IMR-90 (cell line): Measurements from ENCODE around the gene GSK3B. TPM values are rescaled to one million over a fixed set of nuclear protein-coding genes. Genes with fewer than 3 reads are reported as not detected.

Experiments used
- ATAC-seq: fragments of 200-7000 bp; cut with Tn5 transposase; 2 replicates; pipeline ENCODE4 v1.9.1; 2020; ENCODE audit warnings: low read depth, mild to moderate bottlenecking, moderate library complexity
- BruUV-seq: library from RNA; stranded (reverse); fragments of 400-500 nt; replicated peaks from 2 replicates; lab custom pipeline; 2021; lab: Mats Ljungman, UMichigan
- CTCF ChIA-PET: fragments of 300-600 bp; formaldehyde crosslinking; extraction: SDS; loops from one replicate; lab custom pipeline; 2021; ENCODE audit warnings: antibody characterized with exemption; lab: Yijun Ruan, JAX
- POLR2A ChIA-PET: fragments of 300-600 bp; sonication (Branson Sonifier 250); formaldehyde crosslinking; loops from one replicate; lab custom pipeline; 2022; ENCODE audit warnings: antibody characterized with exemption; ENCODE audit not compliant: unreplicated experiment; lab: Charles Lee
- DNase-seq: peaks from one replicate; pipeline ENCODE4 v3.0.0; 2013
- H2AFZ ChIP-seq: replicated peaks from 2 replicates; pipeline ENCODE3; 2013; ENCODE audit warnings: low read length, mild to moderate bottlenecking; ENCODE audit not compliant: poor library complexity
- H2AK5ac ChIP-seq: 2 replicates; pipeline ENCODE4 v1.6.1; 2013; ENCODE audit warnings: low read depth, low read length, inconsistent platforms
- H2AK9ac ChIP-seq: replicated peaks from 2 replicates; pipeline ENCODE3; 2013; ENCODE audit warnings: mild to moderate bottlenecking, low read depth, low read length, moderate library complexity; ENCODE audit not compliant: poor library complexity
- H2BK120ac ChIP-seq: 2 replicates; pipeline ENCODE4 v1.6.1; 2013; ENCODE audit warnings: low read depth, low read length, inconsistent platforms
- H2BK15ac ChIP-seq: 3 replicates; pipeline ENCODE4 v1.6.1; 2013; ENCODE audit warnings: low read depth, low read length, inconsistent platforms
- H2BK20ac ChIP-seq: 2 replicates; pipeline ENCODE4 v1.6.1; 2013; ENCODE audit warnings: low read depth, mild to moderate bottlenecking, inconsistent platforms, low read length, moderate library complexity
- H2BK5ac ChIP-seq: 2 replicates; pipeline ENCODE4 v1.6.1; 2013; ENCODE audit warnings: mild to moderate bottlenecking, low read depth, low read length, inconsistent platforms; ENCODE audit not compliant: poor library complexity, severe bottlenecking
- H3K14ac ChIP-seq: replicated peaks from 2 replicates; pipeline ENCODE4 v1.6.1; 2013; ENCODE audit warnings: low read depth, low read length, inconsistent platforms
- H3K18ac ChIP-seq: 2 replicates; pipeline ENCODE4 v1.6.1; 2013; ENCODE audit warnings: low read depth, low read length, control low read depth
- H3K23ac ChIP-seq: 2 replicates; pipeline ENCODE4 v1.6.1; 2013; ENCODE audit warnings: low read depth, low read length, inconsistent platforms
- H3K27ac ChIP-seq: 2 replicates; pipeline ENCODE4 v1.5.1; 2013; ENCODE audit warnings: mild to moderate bottlenecking, control low read depth, low read length; ENCODE audit not compliant: insufficient read depth
- H3K27me3 ChIP-seq: 2 replicates; pipeline ENCODE4 v1.6.1; 2013; ENCODE audit warnings: low read length; ENCODE audit not compliant: control insufficient read depth, insufficient read depth
- H3K36me3 ChIP-seq: 2 replicates; pipeline ENCODE4 v1.6.1; 2013; ENCODE audit warnings: low read length, mixed read lengths; ENCODE audit not compliant: control insufficient read depth, insufficient read depth
- H3K4ac ChIP-seq: 2 replicates; pipeline ENCODE4 v1.6.1; 2013; ENCODE audit warnings: low read depth, low read length, inconsistent platforms
- H3K4me1 ChIP-seq: 2 replicates; pipeline ENCODE4 v1.6.1; 2013; ENCODE audit warnings: low read length, mixed read lengths; ENCODE audit not compliant: control insufficient read depth, insufficient read depth
- H3K4me2 ChIP-seq: 2 replicates; pipeline ENCODE4 v1.6.1; 2013; ENCODE audit warnings: low read depth, mild to moderate bottlenecking, control low read depth, low read length, moderate library complexity
- H3K4me3 ChIP-seq: 2 replicates; pipeline ENCODE4 v1.5.1; 2013; ENCODE audit warnings: low read depth, mild to moderate bottlenecking, control low read depth, low read length, moderate library complexity; ENCODE audit not compliant: insufficient read depth
- H3K56ac ChIP-seq: 2 replicates; pipeline ENCODE4 v1.6.1; 2013; ENCODE audit warnings: low read length, inconsistent platforms; ENCODE audit not compliant: insufficient read depth; ENCODE audit errors: extremely low read depth
- H3K79me1 ChIP-seq, 2 experiments: 2 replicates each; pipeline ENCODE4 v1.6.1; 2013; ENCODE audit warnings: low read length in 2 of 2, inconsistent platforms in 1 of 2, low read depth in 1 of 2
- H3K9ac ChIP-seq: 2 replicates; pipeline ENCODE4 v1.6.1; 2013; ENCODE audit warnings: low read depth, low read length, control low read depth
- H3K9me1 ChIP-seq: 2 replicates; pipeline ENCODE4 v1.6.1; 2013; ENCODE audit warnings: low read length, inconsistent platforms; ENCODE audit not compliant: insufficient read depth
- H3K9me3 ChIP-seq: 2 replicates; pipeline ENCODE4 v1.6.1; 2013; ENCODE audit warnings: low read length; ENCODE audit not compliant: control insufficient read depth, insufficient read depth
- H4K20me1 ChIP-seq: 2 replicates; pipeline ENCODE4 v1.6.1; 2013; ENCODE audit warnings: low read length, inconsistent platforms; ENCODE audit not compliant: insufficient read depth
- H4K5ac ChIP-seq: 2 replicates; pipeline ENCODE4 v1.6.1; 2013; ENCODE audit warnings: mild to moderate bottlenecking, low read depth, low read length, control low read depth
- H4K8ac ChIP-seq, 2 experiments: 2 replicates each; pipeline ENCODE4 v1.6.1; 2013; ENCODE audit warnings: low read depth in 2 of 2, low read length in 2 of 2, control low read depth in 1 of 2, inconsistent platforms in 1 of 2
- H4K91ac ChIP-seq: 2 replicates; pipeline ENCODE4 v1.6.1; 2013; ENCODE audit warnings: low read depth, low read length, inconsistent platforms; ENCODE audit not compliant: insufficient read depth
- FOS ChIP-seq: fragments of 150-350 bp; IDR thresholded peaks from 2 replicates; pipeline ENCODE4 v1.6.1; 2016; ENCODE audit warnings: low read depth, low read length
- RAD21 ChIP-seq: IDR thresholded peaks from 2 replicates; pipeline ENCODE4 v1.6.1; 2012; ENCODE audit warnings: low read length, improper control_type of control experiment
- WGBS, 2 experiments: methylation state at CpG; one replicate each; pipeline versions ENCODE4 v1.1.5 to v1.1.7; 2013; ENCODE audit warnings: missing lambda C conversion rate in 2 of 2; ENCODE audit not compliant: insufficient read length in 1 of 2; ENCODE audit errors: extremely low coverage in 2 of 2; 5-methylcytosine and 5-hydroxymethylcytosine counted together
- dilution Hi-C: fragments of 300-500 bp; cut with HindIII; formaldehyde crosslinking; loops from one replicate; pipeline ENCODE4 v1.14.3; 2018; ENCODE audit warnings: low sequenced_read_pairs; ENCODE audit not compliant: unreplicated experiment
- in situ Hi-C: fragments of 300-500 bp; cut with MboI; formaldehyde crosslinking; loops from 3 replicates; pipeline ENCODE4 v1.14.3; 2019; ENCODE audit warnings: low sequenced_read_pairs, inconsistent platforms, mixed read lengths
- intact Hi-C: fragments of 100-400 bp; cut with micrococcal nuclease; formaldehyde crosslinking; loops from 2 replicates; pipeline ENCODE4 v1.10.0; 2022
- polyA plus RNA-seq, 3 experiments: library from polyadenylated mRNA; depleted of rRNA; stranded (reverse); fragments of >200 nt; gene quantifications; 2 replicates each; pipeline ENCODE4 v1.2.3, GENCODE V29; 2012; ENCODE audit warnings: low replicate concordance in 1 of 3
- total RNA-seq: library from RNA; depleted of rRNA; stranded (reverse); fragments of >200 nt; gene quantifications from 2 replicates; pipeline ENCODE4 v1.2.3, GENCODE V29; 2012

GSK3B gene
- total and polyA plus RNA-seq, 2 of the 4 experiments (the other 2 are of a cell fraction) = 19.2 to 33.2 TPM

GRCh38 chr3:119859728-119860127 lies 234.5 kb downstream of the GSK3B start:
- no peak for TF ChIP-seq RAD21
- TF ChIP-seq FOS = no peak
- ChIA-PET CTCF (interaction anchor here (0.7 kb wide), 1 partner anchor 9 kb away, joined by 3 read pairs; no protein-coding TSS in a partner anchor), POLR2A (no interaction called here)
- Histone ChIP-seq H4K91ac (no peak overlapping the region), H3K9me1 (no peaks in the 10 kb centered on the region), H2BK120ac (no peak overlapping the region), H2AFZ (no peak overlapping the region), H3K27me3 (no peaks in the 10 kb centered on the region), H2BK20ac (no peak overlapping the region), H2AK9ac (no peak overlapping the region), H3K9me3 (peaks cover 6% of the 10 kb centered on the region), H3K4me1 (no peaks in the 10 kb centered on the region), H3K36me3 (peaks cover 9% of the 10 kb centered on the region), H3K56ac (no peak overlapping the region), H3K9ac (no peak overlapping the region), H3K4me2 (no peak overlapping the region), H2BK15ac (no peak overlapping the region), H3K23ac (no peak overlapping the region), H3K27ac (no peak overlapping the region), H4K20me1 (no peaks in the 10 kb centered on the region), H3K18ac (no peak overlapping the region), H3K79me1 (peaks cover 3 to 14% of the 10 kb centered on the region in 2 experiments; a peak in 3 of 4 replicates), H3K4me3 (no peak overlapping the region), H3K4ac (no peak overlapping the region), H2BK5ac (no peak overlapping the region), H4K8ac (no peak overlapping the region), H3K14ac (no peak overlapping the region), H2AK5ac (no peak overlapping the region), H4K5ac (no peak overlapping the region)
- in situ Hi-C loops = no loop called here
- dilution Hi-C loops = no loop called here
- WGBS, 2 experiments = 100% methylated on average over 2 of the region's 2 CpGs; no CpG with 5 or more reads in 1 of the 2 experiments
- intact Hi-C loops = no loop called here
- ATAC-seq (no peak), DNase-seq (no peak)
- no TSS peak for BruUV-seq
